ENCODE measurements around the gene C4BPA.

The C4BPA gene

GRCh38 chr1:207064561-207064960 lies 39.5 kb upstream of the C4BPA start:
- Histone ChIP-seq H3K4me1 (no peaks in the 10 kb centered on the region), H3K27me3 (no peaks in the 10 kb centered on the region), H3K4me2 (no peak overlapping the region), H3K9me3 (no peaks in the 10 kb centered on the region), H3K36me3 (no peaks in the 10 kb centered on the region), H4K20me1 (no peaks in the 10 kb centered on the region), H3K27ac (no peak overlapping the region), H3K9ac (no peak overlapping the region), H3K4me3 (no peak overlapping the region)
- TF ChIP-seq Cebpa-rat (IDR thresholded peaks at IDR 0.05), result no peak

DNA sequence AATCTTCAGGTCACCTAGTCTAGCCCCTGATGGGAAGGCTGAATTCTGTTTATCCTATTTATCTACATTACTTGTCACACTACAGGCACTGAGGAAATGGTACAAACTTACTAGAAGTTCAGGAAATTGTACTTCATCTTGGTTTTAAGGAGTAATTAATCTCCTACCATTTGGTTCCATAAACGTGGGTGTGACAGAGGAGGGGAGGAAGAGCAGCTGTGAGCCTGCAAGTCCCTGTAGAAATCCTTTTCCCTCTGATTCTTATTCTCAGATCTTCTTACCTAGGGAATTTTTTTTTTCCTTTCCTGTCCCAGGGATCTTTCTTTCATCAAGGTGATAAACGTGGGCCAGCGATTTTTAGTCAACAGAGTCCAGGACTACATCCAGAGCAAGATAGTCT lies 36.8 kb upstream of the C4BPA start:
- H3K27ac ChIP-seq, result no peak overlapping the region
- no peak overlapping the region for H3K4me3 ChIP-seq
- H3K4me1 ChIP-seq, result peaks cover 7% of the 10 kb centered on the region
- no peaks in the 10 kb centered on the region for H4K20me1 ChIP-seq
- H3K36me3 ChIP-seq, result no peaks in the 10 kb centered on the region
- no peaks in the 10 kb centered on the region for H3K9me3 ChIP-seq
- H3K9ac ChIP-seq, result no peak overlapping the region
- H3K27me3 ChIP-seq, result no peaks in the 10 kb centered on the region
- no peak overlapping the region for H3K4me2 ChIP-seq
- no peak for TF ChIP-seq Cebpa-rat (IDR thresholded peaks at IDR 0.05)

DNA sequence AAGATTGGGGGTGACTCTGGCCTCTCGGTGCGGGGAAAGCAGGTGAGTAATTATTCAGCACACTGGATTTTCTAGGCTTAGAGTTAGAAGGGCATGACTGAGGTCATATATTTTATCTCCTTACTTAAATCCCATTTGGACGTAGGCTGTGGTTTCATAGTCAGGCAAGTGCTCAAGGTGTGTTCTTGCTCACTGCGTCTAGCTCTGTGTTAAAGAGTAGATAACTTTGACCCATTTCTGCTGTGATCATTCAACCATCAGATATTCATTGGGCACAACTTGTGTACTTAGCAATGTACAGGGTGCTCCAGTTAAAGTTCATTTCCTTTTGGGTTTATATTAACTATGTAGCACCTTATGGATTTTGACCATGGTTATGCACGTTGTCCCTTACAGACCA lies 36.4 kb upstream of the C4BPA start:
- Histone ChIP-seq H3K27ac (no peak overlapping the region), H3K27me3 (no peaks in the 10 kb centered on the region), H3K9me3 (no peaks in the 10 kb centered on the region), H4K20me1 (no peaks in the 10 kb centered on the region), H3K4me2 (no peak overlapping the region), H3K9ac (no peak overlapping the region), H3K4me3 (no peak overlapping the region), H3K36me3 (no peaks in the 10 kb centered on the region), H3K4me1 (peaks cover 7% of the 10 kb centered on the region)
- no peak for TF ChIP-seq Cebpa-rat (IDR thresholded peaks at IDR 0.05)

- H3K9me3 ChIP-seq, result no peaks in the 10 kb centered on the region
- TF ChIP-seq Cebpa-rat (IDR thresholded peaks at IDR 0.05), result no peak
- H3K27me3 ChIP-seq, result no peaks in the 10 kb centered on the region
- no peaks in the 10 kb centered on the region for H4K20me1 ChIP-seq
- no peak overlapping the region for H3K4me2 ChIP-seq
- no peaks in the 10 kb centered on the region for H3K36me3 ChIP-seq
- no peak overlapping the region for H3K9ac ChIP-seq
- peaks cover 7% of the 10 kb centered on the region for H3K4me1 ChIP-seq
- no peak overlapping the region for H3K4me3 ChIP-seq
- no peak overlapping the region for H3K27ac ChIP-seq
Observed at GRCh38 chr1:207069061-207069460, 35.0 kb upstream of the C4BPA start.

DNA sequence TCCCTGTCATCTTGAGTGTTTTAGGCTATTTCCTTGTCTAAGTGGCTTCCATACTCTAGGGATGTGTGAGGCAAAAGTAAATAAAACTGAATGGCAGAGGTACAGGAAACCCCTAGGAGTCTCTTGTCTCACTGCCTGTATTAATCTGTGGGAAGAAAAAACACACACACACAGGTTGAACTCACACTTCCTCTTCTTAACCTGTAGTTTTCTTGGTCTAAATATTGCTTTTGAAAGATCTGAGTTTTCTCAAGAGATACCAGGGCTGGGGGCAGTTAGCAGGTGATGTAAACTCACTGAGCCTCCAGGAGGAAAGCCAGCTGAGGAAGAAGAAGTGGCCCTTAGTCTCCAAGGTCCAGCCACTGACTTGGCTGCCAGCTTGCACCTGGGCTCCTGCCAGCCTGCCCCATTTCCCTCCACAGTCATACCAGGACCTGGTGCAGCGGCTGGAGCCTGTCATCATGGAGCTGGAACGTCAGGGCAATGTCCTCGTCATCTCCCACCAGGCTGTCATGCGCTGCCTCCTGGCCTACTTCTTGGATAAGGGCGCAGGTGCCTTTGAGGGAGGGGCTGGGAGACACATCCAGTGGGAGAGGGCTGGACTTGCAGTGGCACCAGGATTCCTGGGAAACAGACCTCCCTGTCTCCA lies 34.1 kb upstream of the C4BPA start:
- Histone ChIP-seq H3K9ac (no peak overlapping the region), H3K9me3 (no peaks in the 10 kb centered on the region), H3K4me3 (no peak overlapping the region), H3K4me2 (no peak overlapping the region), H3K27ac (no peak overlapping the region), H3K36me3 (no peaks in the 10 kb centered on the region), H3K27me3 (no peaks in the 10 kb centered on the region), H4K20me1 (no peaks in the 10 kb centered on the region), H3K4me1 (peaks cover 7% of the 10 kb centered on the region)
- no peak for TF ChIP-seq Cebpa-rat (IDR thresholded peaks at IDR 0.05)

GRCh38 chr1:207070811-207071210 lies 33.2 kb upstream of the C4BPA start:
- H3K4me2 ChIP-seq, result peak overlapping the region; percentile 32
- H3K9me3 ChIP-seq, result no peaks in the 10 kb centered on the region
- H3K4me1 ChIP-seq, result peaks cover 7% of the 10 kb centered on the region
- TF ChIP-seq Cebpa-rat (IDR thresholded peaks at IDR 0.05), result no peak
- H3K27me3 ChIP-seq, result no peaks in the 10 kb centered on the region
- H3K27ac ChIP-seq, result no peak overlapping the region
- no peak overlapping the region for H3K4me3 ChIP-seq
- no peak overlapping the region for H3K9ac ChIP-seq
- H3K36me3 ChIP-seq, result no peaks in the 10 kb centered on the region
- no peaks in the 10 kb centered on the region for H4K20me1 ChIP-seq

DNA sequence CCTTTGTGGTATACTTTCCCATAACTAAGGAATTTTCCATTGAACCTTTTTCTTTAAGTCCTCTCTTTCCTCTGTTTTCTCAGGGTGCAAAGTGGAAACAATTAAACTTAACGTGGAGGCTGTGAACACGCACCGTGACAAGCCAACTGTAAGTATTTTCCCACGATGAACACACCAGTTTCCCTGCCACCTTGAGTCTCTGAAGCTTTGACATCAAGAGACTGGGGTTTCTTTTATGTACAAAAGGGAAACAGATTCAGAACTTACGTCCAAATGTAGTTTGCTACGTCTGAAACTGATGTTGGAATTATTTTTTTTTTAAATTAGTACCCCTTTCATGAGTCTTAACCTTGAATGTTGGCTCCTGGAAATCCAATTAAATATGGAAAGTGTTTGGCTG lies 32.6 kb upstream of the C4BPA start:
- H3K4me2 ChIP-seq, result no peak overlapping the region
- H3K36me3 ChIP-seq, result no peaks in the 10 kb centered on the region
- no peaks in the 10 kb centered on the region for H3K27me3 ChIP-seq
- no peak overlapping the region for H3K9ac ChIP-seq
- H3K4me1 ChIP-seq, result peaks cover 7% of the 10 kb centered on the region
- TF ChIP-seq Cebpa-rat (IDR thresholded peaks at IDR 0.05), result no peak
- no peaks in the 10 kb centered on the region for H4K20me1 ChIP-seq
- H3K27ac ChIP-seq, result no peak overlapping the region
- no peaks in the 10 kb centered on the region for H3K9me3 ChIP-seq
- no peak overlapping the region for H3K4me3 ChIP-seq

GRCh38 chr1:207072233-207072632 lies 31.8 kb upstream of the C4BPA start:
- Histone ChIP-seq H3K27me3 (no peaks in the 10 kb centered on the region), H3K9me3 (no peaks in the 10 kb centered on the region), H3K27ac (no peak overlapping the region), H3K4me2 (no peak overlapping the region), H3K36me3 (no peaks in the 10 kb centered on the region), H4K20me1 (no peaks in the 10 kb centered on the region), H3K4me1 (peaks cover 7% of the 10 kb centered on the region), H3K9ac (no peak overlapping the region), H3K4me3 (no peak overlapping the region)
- no peak for TF ChIP-seq Cebpa-rat (IDR thresholded peaks at IDR 0.05)

DNA sequence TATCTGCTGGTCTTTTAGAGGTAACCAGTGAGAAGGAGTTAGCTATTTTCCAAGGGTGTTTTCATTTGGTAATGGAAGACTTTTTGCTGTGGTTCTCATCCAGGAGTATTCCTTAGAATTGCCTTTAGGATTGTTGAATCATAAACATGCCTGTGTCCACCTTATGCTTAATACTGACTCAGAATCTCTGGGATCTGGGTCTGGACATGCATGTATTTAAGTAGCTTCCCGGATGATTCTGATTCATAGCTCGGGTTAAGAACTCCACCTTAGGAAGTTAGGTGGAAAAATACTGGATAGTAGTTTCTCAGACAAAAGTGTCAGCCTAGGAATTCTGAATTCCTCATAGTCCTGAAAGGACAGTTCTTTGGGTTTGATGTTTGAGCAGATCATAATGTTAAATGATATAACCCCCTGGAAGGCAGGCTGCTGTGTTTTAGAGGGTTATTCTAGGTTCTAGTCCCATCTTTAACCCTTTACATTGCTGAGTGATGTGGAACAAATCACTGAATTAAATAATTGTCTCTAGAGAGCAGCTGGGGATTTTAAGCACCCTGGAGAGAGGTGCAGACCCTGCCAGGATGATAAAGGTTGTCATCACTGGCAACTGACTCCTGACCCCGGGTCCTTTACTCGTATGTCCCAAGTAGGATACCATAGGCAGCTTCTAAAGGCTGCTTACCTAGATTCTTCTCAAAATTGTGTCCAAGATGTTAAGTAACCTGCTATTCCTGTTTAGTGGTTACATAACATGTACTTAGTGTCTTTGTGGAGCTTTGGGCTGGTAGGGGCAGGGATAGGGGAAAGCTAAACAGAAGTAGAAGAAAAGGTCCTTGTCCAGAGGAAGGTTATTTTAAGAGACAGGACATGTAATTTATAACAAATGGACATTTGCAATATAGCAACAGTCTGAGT lies 29.9 kb upstream of the C4BPA start:
- no peaks in the 10 kb centered on the region for H3K9me3 ChIP-seq
- H3K4me2 ChIP-seq, result no peak overlapping the region
- no peak for TF ChIP-seq Cebpa-rat (IDR thresholded peaks at IDR 0.05)
- no peaks in the 10 kb centered on the region for H3K27me3 ChIP-seq
- H3K9ac ChIP-seq, result no peak overlapping the region
- no peak overlapping the region for H3K4me3 ChIP-seq
- no peak overlapping the region for H3K27ac ChIP-seq
- H3K4me1 ChIP-seq, result peaks cover 7% of the 10 kb centered on the region
- no peaks in the 10 kb centered on the region for H3K36me3 ChIP-seq
- no peaks in the 10 kb centered on the region for H4K20me1 ChIP-seq

DNA sequence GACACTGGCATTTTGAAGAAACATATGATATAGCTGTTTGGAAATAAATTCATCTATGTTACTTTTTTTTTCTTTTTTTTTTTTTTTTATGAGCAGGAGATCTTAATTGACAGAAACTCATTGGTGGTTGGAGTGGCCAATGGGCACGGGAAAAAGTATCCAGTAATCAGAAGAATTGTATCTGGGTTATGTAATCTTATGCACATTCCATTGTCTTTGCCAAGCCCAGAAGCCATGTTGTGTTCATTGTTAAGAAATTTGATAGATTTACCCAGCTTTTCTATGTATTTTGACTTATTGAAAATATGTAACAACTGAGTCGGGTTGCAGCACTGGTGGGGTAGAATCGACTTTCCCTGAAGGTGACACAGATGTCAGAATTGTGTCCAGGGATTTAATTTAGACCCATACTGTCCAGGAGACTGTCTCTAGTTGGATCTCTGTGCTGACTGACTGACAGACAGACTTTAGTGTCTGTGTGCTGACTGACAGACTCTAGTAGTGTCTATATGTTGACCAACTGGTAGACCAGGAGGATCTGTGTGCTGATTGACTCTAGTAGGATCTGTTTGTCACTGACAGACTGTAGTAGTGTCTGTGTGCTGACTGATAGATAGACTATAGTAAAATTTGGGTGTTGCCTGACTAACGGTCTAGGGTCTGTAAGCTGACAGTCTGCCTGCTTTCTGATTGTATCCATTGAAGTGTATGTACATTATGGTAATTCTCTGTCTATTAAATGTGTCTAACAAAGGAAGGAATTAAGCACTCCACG lies 27.7 kb upstream of the C4BPA start:
- Histone ChIP-seq H3K4me2 (no peak overlapping the region), H3K27ac (no peak overlapping the region), H3K4me3 (no peak overlapping the region), H3K9ac (no peak overlapping the region), H3K36me3 (no peaks in the 10 kb centered on the region), H3K27me3 (no peaks in the 10 kb centered on the region), H3K9me3 (no peaks in the 10 kb centered on the region), H3K4me1 (no peaks in the 10 kb centered on the region), H4K20me1 (no peaks in the 10 kb centered on the region)
- TF ChIP-seq Cebpa-rat (IDR thresholded peaks at IDR 0.05), result no peak
